ENCODE data around the gene LRTM1.

Gene LRTM1

GRCh38 chr3:54891540-54891897 is 36.3 kb downstream of the LRTM1 start:
- peak; percentile 55 for DNase-seq (ENCODE audit: low spot score)

DNA sequence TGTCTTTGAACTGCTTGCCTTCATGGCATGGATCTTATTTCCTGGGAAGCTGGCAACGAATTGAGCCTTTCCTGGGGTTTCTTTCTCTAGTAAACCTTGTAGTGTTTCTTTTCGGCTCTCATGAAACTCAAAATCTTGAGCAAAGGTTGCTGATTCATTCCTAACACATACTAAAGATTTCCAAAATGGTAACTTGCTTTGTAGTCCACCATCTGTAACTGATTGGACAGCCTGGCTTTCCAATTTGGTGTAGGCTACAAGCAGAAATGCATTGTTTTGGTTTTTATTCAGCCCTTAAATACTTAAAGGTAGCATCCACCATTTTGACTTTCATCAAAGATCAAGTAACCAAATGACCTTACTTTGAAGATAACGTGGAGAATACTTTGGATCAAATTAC is 38.1 kb downstream of the LRTM1 start:
- DNase-seq (ENCODE audit: low spot score) = no peak

GRCh38 chr3:54888873-54889272 is 39.0 kb downstream of the LRTM1 start:
- DNase-seq (ENCODE audit: low spot score) = no peak

GRCh38 chr3:54888162-54888561 is 39.7 kb downstream of the LRTM1 start:
- DNase-seq (ENCODE audit: low spot score) = no peak

GRCh38 chr3:54882129-54882833 is 45.6 kb downstream of the LRTM1 start:
- no peak for DNase-seq (ENCODE audit: low spot score)

GRCh38 chr3:54878145-54878544 is 49.7 kb downstream of the LRTM1 start:
- no peak for DNase-seq (ENCODE audit: low spot score)

- no peak for DNase-seq (ENCODE audit: low spot score)
Measured at GRCh38 chr3:54877730-54878129, 50.1 kb downstream of the LRTM1 start.

- DNase-seq (ENCODE audit: low spot score) = no peak
Measured at GRCh38 chr3:54876694-54877093, 51.2 kb downstream of the LRTM1 start.

GRCh38 chr3:54875596-54876268 is 52.1 kb downstream of the LRTM1 start:
- DNase-seq (ENCODE audit: low spot score) = no peak

- no peak for DNase-seq (ENCODE audit: low spot score)
Measured at GRCh38 chr3:54874816-54875556, 52.9 kb downstream of the LRTM1 start.

DNA sequence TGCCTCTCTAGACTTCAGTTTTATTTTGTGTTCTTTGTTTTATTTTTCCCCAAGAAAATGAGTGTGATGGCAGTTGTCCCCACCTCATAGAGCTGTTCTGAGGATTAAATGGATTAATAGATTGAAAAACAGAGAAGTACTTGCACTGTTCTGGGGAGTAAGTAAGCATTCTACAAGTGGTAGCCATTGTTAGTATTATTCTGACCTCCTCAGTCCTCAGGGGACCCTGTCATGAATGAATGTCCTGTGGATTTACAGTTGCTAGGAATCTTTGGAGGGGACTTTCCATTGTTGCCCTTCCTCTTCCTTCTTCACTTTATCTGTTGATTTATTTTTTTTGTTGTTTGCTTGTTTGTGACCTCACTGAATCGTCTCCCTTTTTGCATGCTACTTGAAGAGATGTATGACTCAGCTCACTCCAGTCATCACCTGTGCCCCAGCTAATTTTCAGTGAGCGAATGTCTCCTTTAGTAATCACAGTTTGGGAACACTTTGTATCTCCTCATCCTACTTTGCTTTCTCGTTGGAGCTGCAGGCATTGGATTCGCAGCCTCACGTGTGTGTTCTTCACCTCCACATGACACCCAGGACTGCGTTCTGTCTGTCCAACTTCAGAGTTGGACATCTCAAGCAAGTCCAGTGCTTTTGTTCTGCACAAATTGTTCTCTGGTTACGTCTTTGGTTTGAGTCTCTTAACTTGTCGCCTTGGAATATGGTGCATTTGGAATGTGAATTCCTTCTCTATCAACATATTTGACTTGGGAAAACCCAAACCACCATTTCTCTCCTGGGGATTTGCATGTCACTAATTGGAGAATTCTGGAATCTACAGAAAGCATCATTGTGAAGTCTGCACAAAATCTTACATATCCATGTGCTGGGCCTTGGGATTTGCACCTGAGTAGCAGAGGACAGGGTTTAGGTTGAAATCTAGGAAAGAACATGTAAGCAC is 54.5 kb downstream of the LRTM1 start:
- no peak for DNase-seq (ENCODE audit: low spot score)

DNA sequence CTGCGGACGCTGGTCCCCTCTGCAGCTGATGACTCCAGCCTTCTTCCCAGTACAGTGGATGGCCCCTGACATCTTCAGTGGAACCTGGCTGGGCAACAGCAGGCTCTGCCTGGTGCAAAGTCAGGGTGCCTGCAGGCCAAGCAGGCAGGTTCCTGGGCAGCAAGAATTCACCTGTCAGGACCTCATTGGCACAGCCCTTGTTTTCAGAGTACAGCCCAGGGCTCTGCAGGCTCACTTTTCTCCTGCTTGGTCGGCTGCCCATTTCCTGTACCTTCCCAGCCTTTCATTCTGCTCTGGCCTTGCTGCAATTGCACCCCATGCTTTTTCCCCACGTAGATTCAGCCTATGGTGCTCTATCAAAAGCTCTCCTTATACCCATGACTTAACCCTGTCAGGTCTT is 56.0 kb downstream of the LRTM1 start:
- no peak for DNase-seq (ENCODE audit: low spot score)

DNA sequence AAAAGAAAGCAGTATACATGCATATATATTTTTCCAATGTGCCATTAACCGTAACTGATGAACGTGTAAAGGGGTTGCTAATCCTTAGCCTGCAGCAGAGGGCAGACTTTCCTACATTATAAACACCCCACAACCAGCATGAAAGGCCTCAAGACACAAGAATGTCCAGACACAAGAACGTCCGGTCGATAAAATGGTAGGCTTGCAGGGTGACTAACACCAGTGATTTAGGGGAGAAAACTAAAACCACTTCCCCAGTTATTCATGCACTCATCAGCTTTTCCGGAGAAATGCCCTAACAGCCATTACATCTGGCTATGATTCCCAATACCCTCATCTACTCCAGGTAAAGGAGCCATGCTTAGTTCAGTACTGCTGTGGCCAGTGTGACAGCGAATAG is 57.4 kb downstream of the LRTM1 start:
- no peak for DNase-seq (ENCODE audit: low spot score)
